HEK293 (cell line): ENCODE measurements around the gene SF3B6.
A peak's percentile ranks its signal among the peaks of the same experiment; 100 is the strongest.

Experiments used
- BCL11A ChIP-seq: fragments of 450-650 bp; formaldehyde crosslinking; IDR thresholded peaks from 2 replicates; pipeline ENCODE4 v1.5.1; 2016; ENCODE audit warnings: low read depth, missing biosample characterization, missing genetic modification characterization
- GFI1B ChIP-seq: fragments of 450-650 bp; formaldehyde crosslinking; IDR thresholded peaks from 2 replicates; pipeline ENCODE4 v1.5.1; 2016; ENCODE audit warnings: missing biosample characterization, missing genetic modification characterization
- GLI4 ChIP-seq: fragments of 450-650 bp; formaldehyde crosslinking; IDR thresholded peaks from 2 replicates; pipeline ENCODE4 v1.5.1; 2016; ENCODE audit warnings: missing biosample characterization, missing genetic modification characterization
- GLIS2 ChIP-seq: fragments of 450-650 bp; formaldehyde crosslinking; IDR thresholded peaks from 2 replicates; pipeline ENCODE4 v1.5.1; 2016; ENCODE audit warnings: missing biosample characterization, missing genetic modification characterization
- HOXA7 ChIP-seq: sonication (generic); formaldehyde crosslinking; IDR thresholded peaks from 2 replicates; pipeline ENCODE4 v1.8.1; 2022; ENCODE audit warnings: missing genetic modification reagents, borderline replicate concordance
- KLF10 ChIP-seq: fragments of 450-650 bp; IDR thresholded peaks from 2 replicates; pipeline ENCODE4 v1.5.1; 2018; ENCODE audit warnings: missing biosample characterization, mild to moderate bottlenecking, missing genetic modification characterization
- KLF17 ChIP-seq: fragments of 450-650 bp; formaldehyde crosslinking; IDR thresholded peaks from 2 replicates; pipeline ENCODE4 v1.5.1; 2016; ENCODE audit warnings: missing biosample characterization, missing genetic modification characterization
- KLF7 ChIP-seq: fragments of 450-650 bp; formaldehyde crosslinking; IDR thresholded peaks from 2 replicates; pipeline ENCODE4 v1.5.1; 2016; ENCODE audit warnings: missing biosample characterization, missing genetic modification characterization, borderline replicate concordance
- MYNN ChIP-seq: fragments of 450-650 bp; formaldehyde crosslinking; IDR thresholded peaks from 2 replicates; pipeline ENCODE4 v1.5.1; 2016; ENCODE audit warnings: missing biosample characterization, missing genetic modification characterization, borderline replicate concordance
- OSR2 ChIP-seq: fragments of 450-650 bp; formaldehyde crosslinking; IDR thresholded peaks from 2 replicates; pipeline ENCODE4 v1.5.1; 2016; ENCODE audit warnings: missing biosample characterization, missing genetic modification characterization
- OVOL3 ChIP-seq: fragments of 450-650 bp; formaldehyde crosslinking; IDR thresholded peaks from 2 replicates; pipeline ENCODE4 v1.5.1; 2016; ENCODE audit warnings: missing biosample characterization, missing genetic modification characterization
- REPIN1 ChIP-seq: fragments of 450-650 bp; formaldehyde crosslinking; IDR thresholded peaks from 2 replicates; pipeline ENCODE4 v1.5.1; 2017; ENCODE audit warnings: missing biosample characterization, missing genetic modification characterization, low read depth
- SP3 ChIP-seq: fragments of 450-650 bp; formaldehyde crosslinking; IDR thresholded peaks from 2 replicates; pipeline ENCODE4 v1.5.1; 2016; ENCODE audit warnings: missing biosample characterization, missing genetic modification characterization
- YY2 ChIP-seq: fragments of 450-650 bp; formaldehyde crosslinking; IDR thresholded peaks from 2 replicates; pipeline ENCODE4 v1.5.1; 2016; ENCODE audit warnings: missing biosample characterization, missing genetic modification characterization
- ZBTB10 ChIP-seq: fragments of 450-650 bp; formaldehyde crosslinking; IDR thresholded peaks from 2 replicates; pipeline ENCODE4 v1.5.1; 2016; ENCODE audit warnings: missing biosample characterization, missing genetic modification characterization
- ZEB2 ChIP-seq: fragments of 450-650 bp; formaldehyde crosslinking; IDR thresholded peaks from 2 replicates; pipeline ENCODE4 v1.5.1; 2016; ENCODE audit warnings: missing biosample characterization, missing genetic modification characterization
- ZFP41 ChIP-seq: fragments of 450-650 bp; formaldehyde crosslinking; IDR thresholded peaks from 2 replicates; pipeline ENCODE4 v1.5.1; 2016; ENCODE audit warnings: missing biosample characterization, missing genetic modification characterization, borderline replicate concordance
- ZNF10 ChIP-seq: fragments of 450-650 bp; formaldehyde crosslinking; IDR thresholded peaks from 2 replicates; pipeline ENCODE4 v1.5.1; 2017; ENCODE audit warnings: missing biosample characterization, missing genetic modification characterization
- ZNF184 ChIP-seq: fragments of 450-650 bp; IDR thresholded peaks from 2 replicates; pipeline ENCODE4 v1.5.1; 2018; ENCODE audit warnings: missing biosample characterization, mild to moderate bottlenecking, missing genetic modification characterization
- ZNF19 ChIP-seq: fragments of 450-650 bp; formaldehyde crosslinking; IDR thresholded peaks from 2 replicates; pipeline ENCODE4; 2016; ENCODE audit warnings: missing biosample characterization, missing genetic modification characterization, low read depth
- ZNF221 ChIP-seq: fragments of 450-650 bp; formaldehyde crosslinking; IDR thresholded peaks from 2 replicates; pipeline ENCODE4 v1.5.1; 2017; ENCODE audit warnings: missing biosample characterization, missing genetic modification characterization, borderline replicate concordance
- ZNF274 ChIP-seq, 2 experiments: fragments of 200-500 bp in 1 of 2; fragments of 450-650 bp in 1 of 2; sonication (Bioruptor generic) in 1 of 2; formaldehyde crosslinking in 1 of 2; IDR thresholded peaks; 2 replicates each; pipeline versions ENCODE4 v1.5.1 to v1.6.1; 2014 to 2016; ENCODE audit warnings: borderline replicate concordance in 1 of 2, inconsistent platforms in 1 of 2, low read length in 1 of 2, missing biosample characterization in 1 of 2, missing genetic modification characterization in 1 of 2
- ZNF292 ChIP-seq: fragments of 450-650 bp; formaldehyde crosslinking; IDR thresholded peaks from 2 replicates; pipeline ENCODE4 v1.5.1; 2016; ENCODE audit warnings: low read depth, missing biosample characterization, missing genetic modification characterization, borderline replicate concordance
- ZNF350 ChIP-seq: fragments of 450-650 bp; formaldehyde crosslinking; IDR thresholded peaks from 2 replicates; pipeline ENCODE4 v1.5.0; 2017; ENCODE audit warnings: missing biosample characterization, mild to moderate bottlenecking, missing genetic modification characterization
- ZNF354C ChIP-seq: fragments of 450-650 bp; formaldehyde crosslinking; IDR thresholded peaks from 2 replicates; pipeline ENCODE4 v1.5.1; 2016; ENCODE audit warnings: missing biosample characterization, missing genetic modification characterization, low read depth, borderline replicate concordance
- ZNF433 ChIP-seq: fragments of 450-650 bp; formaldehyde crosslinking; IDR thresholded peaks from 2 replicates; pipeline ENCODE4 v1.5.1; 2016; ENCODE audit warnings: missing biosample characterization, missing genetic modification characterization, low read depth
- ZNF473 ChIP-seq: fragments of 450-650 bp; formaldehyde crosslinking; IDR thresholded peaks from 2 replicates; pipeline ENCODE4 v1.5.1; 2017; ENCODE audit warnings: missing biosample characterization, missing genetic modification characterization
- ZNF596 ChIP-seq: fragments of 450-650 bp; IDR thresholded peaks from 2 replicates; pipeline ENCODE4 v1.5.0; 2018; ENCODE audit warnings: missing biosample characterization, mild to moderate bottlenecking, missing genetic modification characterization, moderate library complexity
- ZNF670 ChIP-seq: fragments of 450-650 bp; formaldehyde crosslinking; IDR thresholded peaks from 2 replicates; pipeline ENCODE4 v1.5.1; 2016; ENCODE audit warnings: missing biosample characterization, missing genetic modification characterization, low read depth
- ZNF768 ChIP-seq: fragments of 450-650 bp; formaldehyde crosslinking; IDR thresholded peaks from 2 replicates; pipeline ENCODE4 v1.5.1; 2018; ENCODE audit warnings: missing biosample characterization, mild to moderate bottlenecking, missing genetic modification characterization
- ZSCAN16 ChIP-seq: fragments of 450-650 bp; formaldehyde crosslinking; IDR thresholded peaks from 2 replicates; pipeline ENCODE4 v1.5.1; 2016; ENCODE audit warnings: missing biosample characterization, missing genetic modification characterization
- TF ChIP-seq, protein P1 (sequence below): fragments of 450-650 bp; formaldehyde crosslinking; IDR thresholded peaks from 2 replicates; pipeline ENCODE4 v1.5.1; 2016; ENCODE audit warnings: missing biosample characterization, missing genetic modification characterization, borderline replicate concordance
- TF ChIP-seq, protein P2 (sequence below): fragments of 450-650 bp; formaldehyde crosslinking; IDR thresholded peaks from 2 replicates; pipeline ENCODE4 v1.5.1; 2016; ENCODE audit warnings: missing biosample characterization, missing genetic modification characterization

Gene SF3B6

GRCh38 chr2:24084386-24085199 lies 8.5 kb upstream of the SF3B6 start, which contains the start of gene TP53I3 (continued):
- peak; percentile 39 for TF ChIP-seq GLIS2 (tag by site-specific recombination)
- peak; percentile 60; the same call in 1 of the 2 replicates for TF ChIP-seq ZEB2 (tag by site-specific recombination)
- TF ChIP-seq, protein P1, sequence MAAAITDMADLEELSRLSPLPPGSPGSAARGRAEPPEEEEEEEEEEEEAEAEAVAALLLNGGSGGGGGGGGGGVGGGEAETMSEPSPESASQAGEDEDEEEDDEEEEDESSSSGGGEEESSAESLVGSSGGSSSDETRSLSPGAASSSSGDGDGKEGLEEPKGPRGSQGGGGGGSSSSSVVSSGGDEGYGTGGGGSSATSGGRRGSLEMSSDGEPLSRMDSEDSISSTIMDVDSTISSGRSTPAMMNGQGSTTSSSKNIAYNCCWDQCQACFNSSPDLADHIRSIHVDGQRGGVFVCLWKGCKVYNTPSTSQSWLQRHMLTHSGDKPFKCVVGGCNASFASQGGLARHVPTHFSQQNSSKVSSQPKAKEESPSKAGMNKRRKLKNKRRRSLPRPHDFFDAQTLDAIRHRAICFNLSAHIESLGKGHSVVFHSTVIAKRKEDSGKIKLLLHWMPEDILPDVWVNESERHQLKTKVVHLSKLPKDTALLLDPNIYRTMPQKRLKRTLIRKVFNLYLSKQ: no peak
- no peak for TF ChIP-seq ZNF596 (tag by site-specific recombination)
- TF ChIP-seq SP3 (tag by site-specific recombination): peak; percentile 27
- 0 out of 2 replicates have a peak, but pooled peaks have one; percentile 31 for TF ChIP-seq REPIN1 (tag by site-specific recombination)
- peak; percentile 73 for TF ChIP-seq KLF17
- TF ChIP-seq, protein P2, sequence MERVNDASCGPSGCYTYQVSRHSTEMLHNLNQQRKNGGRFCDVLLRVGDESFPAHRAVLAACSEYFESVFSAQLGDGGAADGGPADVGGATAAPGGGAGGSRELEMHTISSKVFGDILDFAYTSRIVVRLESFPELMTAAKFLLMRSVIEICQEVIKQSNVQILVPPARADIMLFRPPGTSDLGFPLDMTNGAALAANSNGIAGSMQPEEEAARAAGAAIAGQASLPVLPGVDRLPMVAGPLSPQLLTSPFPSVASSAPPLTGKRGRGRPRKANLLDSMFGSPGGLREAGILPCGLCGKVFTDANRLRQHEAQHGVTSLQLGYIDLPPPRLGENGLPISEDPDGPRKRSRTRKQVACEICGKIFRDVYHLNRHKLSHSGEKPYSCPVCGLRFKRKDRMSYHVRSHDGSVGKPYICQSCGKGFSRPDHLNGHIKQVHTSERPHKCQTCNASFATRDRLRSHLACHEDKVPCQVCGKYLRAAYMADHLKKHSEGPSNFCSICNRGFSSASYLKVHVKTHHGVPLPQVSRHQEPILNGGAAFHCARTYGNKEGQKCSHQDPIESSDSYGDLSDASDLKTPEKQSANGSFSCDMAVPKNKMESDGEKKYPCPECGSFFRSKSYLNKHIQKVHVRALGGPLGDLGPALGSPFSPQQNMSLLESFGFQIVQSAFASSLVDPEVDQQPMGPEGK (tag by site-specific recombination): no peak; the same call in 1 of the 2 replicates
- peak; percentile 55; the same call in 1 of the 2 replicates for TF ChIP-seq BCL11A (tag by site-specific recombination)
- TF ChIP-seq KLF10: no peak
- TF ChIP-seq ZNF350 (tag by site-specific recombination): no peak
- no peak for TF ChIP-seq ZNF768 (tag by site-specific recombination)
- TF ChIP-seq ZNF433 (tag by site-specific recombination): no peak
- TF ChIP-seq OSR2: no peak
- no peak for TF ChIP-seq KLF7 (tag by site-specific recombination)
- no peak for TF ChIP-seq ZSCAN16
- TF ChIP-seq ZBTB10 (tag by site-specific recombination): 0 out of 2 replicates have a peak, but pooled peaks have one; percentile 28
- TF ChIP-seq GLI4 (tag by site-specific recombination): no peak
- TF ChIP-seq ZNF354C (tag by site-specific recombination): no peak
- TF ChIP-seq HOXA7 (CRISPR knock-in tag): no peak
- TF ChIP-seq ZNF473 (tag by site-specific recombination): no peak
- TF ChIP-seq ZNF184 (tag by site-specific recombination): no peak
- no peak for TF ChIP-seq ZNF670
- TF ChIP-seq ZNF10 (tag by site-specific recombination): no peak
- TF ChIP-seq ZFP41 (tag by site-specific recombination): no peak
- peak; percentile 34; the same call in 1 of the 2 replicates for TF ChIP-seq YY2
- no peak for TF ChIP-seq ZNF19 (tag by site-specific recombination)
- TF ChIP-seq MYNN: no peak
- no peak for TF ChIP-seq GFI1B (tag by site-specific recombination)
- no peak for TF ChIP-seq ZNF221 (tag by site-specific recombination)
- TF ChIP-seq ZNF292 (tag by site-specific recombination): no peak
- TF ChIP-seq ZNF274 (IDR thresholded peaks at IDR 0.05; ENCODE audit: low read length): no peak
- no peak for TF ChIP-seq ZNF274 (tag by site-specific recombination; IDR thresholded peaks at IDR 0.05; ENCODE audit: borderline replicate concordance)
- no peak for TF ChIP-seq OVOL3
